Breast epithelium (tissue), 3 donors: ENCODE data around the gene TRIM25.

Source experiments
- POLR2A ChIP-seq: fragments of 450-650 bp; IDR thresholded peaks from one replicate; pipeline ENCODE4 v1.6.1; 2016; ENCODE audit warnings: antibody characterized with exemption, mild to moderate bottlenecking, moderate library complexity
- TF ChIP-seq, protein P1 (sequence below), 3 donors: fragments of 450-650 bp; IDR thresholded peaks; one replicate each; pipeline ENCODE4 v1.5.1; 2016 to 2017; ENCODE audit warnings: antibody characterized with exemption in 3 of 3, mild to moderate bottlenecking in 3 of 3, moderate library complexity in 3 of 3

- TF ChIP-seq, protein P1, sequence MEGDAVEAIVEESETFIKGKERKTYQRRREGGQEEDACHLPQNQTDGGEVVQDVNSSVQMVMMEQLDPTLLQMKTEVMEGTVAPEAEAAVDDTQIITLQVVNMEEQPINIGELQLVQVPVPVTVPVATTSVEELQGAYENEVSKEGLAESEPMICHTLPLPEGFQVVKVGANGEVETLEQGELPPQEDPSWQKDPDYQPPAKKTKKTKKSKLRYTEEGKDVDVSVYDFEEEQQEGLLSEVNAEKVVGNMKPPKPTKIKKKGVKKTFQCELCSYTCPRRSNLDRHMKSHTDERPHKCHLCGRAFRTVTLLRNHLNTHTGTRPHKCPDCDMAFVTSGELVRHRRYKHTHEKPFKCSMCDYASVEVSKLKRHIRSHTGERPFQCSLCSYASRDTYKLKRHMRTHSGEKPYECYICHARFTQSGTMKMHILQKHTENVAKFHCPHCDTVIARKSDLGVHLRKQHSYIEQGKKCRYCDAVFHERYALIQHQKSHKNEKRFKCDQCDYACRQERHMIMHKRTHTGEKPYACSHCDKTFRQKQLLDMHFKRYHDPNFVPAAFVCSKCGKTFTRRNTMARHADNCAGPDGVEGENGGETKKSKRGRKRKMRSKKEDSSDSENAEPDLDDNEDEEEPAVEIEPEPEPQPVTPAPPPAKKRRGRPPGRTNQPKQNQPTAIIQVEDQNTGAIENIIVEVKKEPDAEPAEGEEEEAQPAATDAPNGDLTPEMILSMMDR (IDR thresholded peaks at IDR 0.05): no peak
- TF ChIP-seq POLR2A: no peak
Observed at GRCh38 chr17:56896217-56896967, 17.5 kb downstream of the TRIM25 start.
